Tibial nerve (tissue), 4 donors: Measurements from ENCODE around the gene PHC2. TPM values are rescaled to one million over a fixed set of nuclear protein-coding genes. Genes with fewer than 3 reads are reported as not detected.

ENCODE experiments used
- DNase-seq, 2 donors: peaks; one replicate each; pipeline ENCODE4 v3.0.0-alpha.2; 2019; ENCODE audit warnings: low spot score in 2 of 2
- H3K27ac ChIP-seq, 4 donors: fragments of 200-600 bp; sonication (generic) in 3 of 4; one replicate each; pipeline ENCODE4 v1.5.1; 2017 to 2019; ENCODE audit warnings: mild to moderate bottlenecking in 1 of 4
- H3K27me3 ChIP-seq, 2 donors: fragments of 200-600 bp; sonication (generic) in 1 of 2; one replicate each; pipeline versions ENCODE4 v1.5.1 to v1.6.0; 2017 to 2019
- H3K36me3 ChIP-seq, 3 donors: fragments of 200-600 bp; sonication (generic); one replicate each; pipeline ENCODE4 v1.5.1; 2018 to 2019
- H3K4me1 ChIP-seq, 4 donors: fragments of 200-600 bp; sonication (generic) in 3 of 4; one replicate each; pipeline ENCODE4 v1.5.1; 2017 to 2019
- H3K4me3 ChIP-seq, 4 donors: fragments of 200-600 bp; sonication (generic) in 3 of 4; one replicate each; pipeline ENCODE4 v1.5.1; 2017 to 2019; ENCODE audit warnings: mild to moderate bottlenecking in 1 of 4, moderate library complexity in 1 of 4
- H3K9me3 ChIP-seq, 4 donors: fragments of 200-600 bp; sonication (generic) in 3 of 4; one replicate each; pipeline ENCODE4 v1.5.1; 2017 to 2019
- EP300 ChIP-seq, 2 donors: sonication (generic); formaldehyde crosslinking; IDR thresholded peaks; one replicate each; pipeline ENCODE4 v1.6.1; 2017; ENCODE audit warnings: antibody characterized with exemption in 2 of 2, mild to moderate bottlenecking in 1 of 2
- POLR2A ChIP-seq, 2 donors: fragments of 450-650 bp; IDR thresholded peaks; one replicate each; pipeline ENCODE4 v1.6.1; 2017; ENCODE audit warnings: antibody characterized with exemption in 2 of 2, mild to moderate bottlenecking in 2 of 2, moderate library complexity in 2 of 2
- WGBS, 2 donors: methylation state at CpG; one replicate each; pipeline ENCODE4 v1.1.5; 2018; 5-methylcytosine and 5-hydroxymethylcytosine counted together
- total RNA-seq, 4 donors: library from RNA; depleted of rRNA; stranded (reverse); fragments of >200 nt; gene quantifications; one replicate each; pipeline ENCODE4 v1.1.0, GENCODE V29; 2016
- TF ChIP-seq, protein P1 (sequence below), 5 experiments: fragments of 200-600 bp in 3 of 5; fragments of 450-650 bp in 2 of 5; sonication (generic) in 3 of 5; IDR thresholded peaks; one replicate each; pipeline ENCODE4 v1.5.1; 2016 to 2019; ENCODE audit warnings: antibody characterized with exemption in 5 of 5, mild to moderate bottlenecking in 3 of 5, moderate library complexity in 2 of 5

PHC2 gene
- total RNA-seq, 4 donors from 2014 or later = 152 to 458 (median 204) TPM

DNA sequence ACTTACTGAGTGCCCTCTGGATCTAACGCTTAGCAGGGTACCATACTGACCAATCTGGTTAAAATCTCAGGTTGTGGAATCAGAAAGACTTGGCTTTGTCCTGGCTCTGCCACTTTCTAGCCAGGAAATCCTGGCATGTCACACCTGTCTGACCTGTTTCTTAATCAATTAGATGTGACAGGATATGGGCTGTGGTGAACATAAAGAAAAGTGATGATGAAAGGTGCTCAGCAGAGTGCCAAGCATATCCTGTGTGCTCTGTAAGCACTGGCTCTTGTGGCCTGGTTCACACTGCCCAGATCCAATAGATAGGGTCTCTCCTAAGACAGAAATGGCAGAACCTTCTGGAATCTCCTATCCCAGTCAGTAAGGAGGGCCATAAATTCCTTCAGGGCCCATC, 53.9 kb downstream of the PHC2 start:
- TF ChIP-seq EP300 (IDR thresholded peaks at IDR 0.05) = no peak
- TF ChIP-seq POLR2A (IDR thresholded peaks at IDR 0.05) = no peak
- TF ChIP-seq, protein P1, sequence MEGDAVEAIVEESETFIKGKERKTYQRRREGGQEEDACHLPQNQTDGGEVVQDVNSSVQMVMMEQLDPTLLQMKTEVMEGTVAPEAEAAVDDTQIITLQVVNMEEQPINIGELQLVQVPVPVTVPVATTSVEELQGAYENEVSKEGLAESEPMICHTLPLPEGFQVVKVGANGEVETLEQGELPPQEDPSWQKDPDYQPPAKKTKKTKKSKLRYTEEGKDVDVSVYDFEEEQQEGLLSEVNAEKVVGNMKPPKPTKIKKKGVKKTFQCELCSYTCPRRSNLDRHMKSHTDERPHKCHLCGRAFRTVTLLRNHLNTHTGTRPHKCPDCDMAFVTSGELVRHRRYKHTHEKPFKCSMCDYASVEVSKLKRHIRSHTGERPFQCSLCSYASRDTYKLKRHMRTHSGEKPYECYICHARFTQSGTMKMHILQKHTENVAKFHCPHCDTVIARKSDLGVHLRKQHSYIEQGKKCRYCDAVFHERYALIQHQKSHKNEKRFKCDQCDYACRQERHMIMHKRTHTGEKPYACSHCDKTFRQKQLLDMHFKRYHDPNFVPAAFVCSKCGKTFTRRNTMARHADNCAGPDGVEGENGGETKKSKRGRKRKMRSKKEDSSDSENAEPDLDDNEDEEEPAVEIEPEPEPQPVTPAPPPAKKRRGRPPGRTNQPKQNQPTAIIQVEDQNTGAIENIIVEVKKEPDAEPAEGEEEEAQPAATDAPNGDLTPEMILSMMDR (IDR thresholded peaks at IDR 0.05) = no peak
- Histone ChIP-seq H3K27ac (no peak overlapping the region), H3K27me3 (no peaks in the 10 kb centered on the region), H3K36me3 (peaks cover 0 to 26% (median 0%) of the 10 kb centered on the region in 3 donors), H3K4me3 (no peak overlapping the region), H3K4me1 (peaks cover 0 to 16% (median 5%) of the 10 kb centered on the region in 4 donors), H3K9me3 (no peaks in the 10 kb centered on the region)
- DNase-seq = no peak
- WGBS, 2 donors = 94% methylated on average over 1 of the region's 1 CpG

DNA sequence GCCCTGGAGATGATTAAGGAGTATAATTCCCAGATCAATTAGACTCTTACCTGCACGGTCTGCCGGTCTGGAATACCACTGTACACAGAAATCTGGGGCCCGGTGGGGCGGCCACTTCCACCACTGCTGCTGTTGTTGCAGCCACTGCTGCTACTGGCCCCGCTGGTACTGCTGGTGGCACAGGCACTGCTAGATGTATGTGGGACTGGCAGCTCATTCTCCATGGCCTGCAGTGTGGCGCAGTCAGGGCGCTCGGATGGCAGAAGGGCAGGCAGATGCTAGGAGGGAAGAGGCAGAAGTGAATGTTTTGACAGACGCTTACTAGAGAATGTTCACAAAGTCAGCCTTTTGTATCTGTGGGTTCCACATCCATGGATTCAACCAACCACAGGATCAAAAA, 55.6 kb downstream of the PHC2 start:
- no peak for DNase-seq
- WGBS, 2 donors = 90 to 95% methylated on average over 9 of the region's 9 CpGs
- H3K4me3 ChIP-seq = no peak overlapping the region
- no peaks in the 10 kb centered on the region for H3K27me3 ChIP-seq
- TF ChIP-seq, protein P1 (IDR thresholded peaks at IDR 0.05) = no peak
- TF ChIP-seq EP300 (IDR thresholded peaks at IDR 0.05) (no peak), POLR2A (IDR thresholded peaks at IDR 0.05) (no peak)
- peaks cover 0 to 9% (median 2%) of the 10 kb centered on the region in 4 donors for H3K4me1 ChIP-seq
- no peaks in the 10 kb centered on the region for H3K9me3 ChIP-seq
- H3K36me3 ChIP-seq = peaks cover 0 to 43% (median 0%) of the 10 kb centered on the region in 3 donors
- no peak overlapping the region for H3K27ac ChIP-seq

DNA sequence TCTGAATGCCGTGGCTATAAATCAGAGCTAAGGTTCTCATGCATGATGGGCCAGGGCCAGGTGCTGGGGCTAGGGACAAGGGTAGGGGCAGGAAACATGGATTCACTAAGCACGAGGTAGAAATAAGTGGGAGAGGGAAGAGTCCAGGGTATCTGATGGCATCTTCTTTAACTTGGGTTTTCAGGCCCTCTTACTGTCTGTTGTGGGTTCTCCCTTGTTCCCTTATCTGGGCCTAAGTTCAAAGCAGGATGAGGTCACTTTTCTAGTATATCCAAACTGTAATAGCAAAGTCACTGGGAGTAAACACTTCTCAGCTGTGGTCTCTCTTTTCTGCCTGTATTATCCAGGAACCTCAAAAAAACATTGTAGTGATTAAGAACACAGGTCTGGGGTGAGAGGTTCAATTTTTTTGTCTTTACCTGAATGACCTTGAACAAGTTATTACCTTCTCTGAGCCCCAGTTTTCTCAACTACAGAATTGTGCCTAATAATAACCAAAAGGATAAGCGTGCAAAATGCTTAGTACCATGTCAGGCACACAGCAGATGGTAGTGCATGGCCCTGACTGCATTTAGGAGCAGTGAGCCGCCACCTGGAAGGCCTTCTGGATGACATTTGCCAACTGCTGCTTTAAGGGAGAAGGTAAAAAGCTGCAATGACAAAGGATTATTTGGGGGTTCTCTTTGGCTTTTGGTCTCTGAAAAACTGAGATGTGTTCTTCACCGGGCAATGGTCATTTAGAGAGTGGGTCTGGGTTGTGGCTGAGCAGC, 56.4 kb downstream of the PHC2 start:
- Histone ChIP-seq H3K27me3 (no peaks in the 10 kb centered on the region), H3K9me3 (no peaks in the 10 kb centered on the region), H3K36me3 (peaks cover 0 to 49% (median 0%) of the 10 kb centered on the region in 3 donors), H3K27ac (no peak overlapping the region), H3K4me3 (no peak overlapping the region), H3K4me1 (peaks cover 0 to 6% (median 2%) of the 10 kb centered on the region in 4 donors)
- no peak for DNase-seq
- no peak for TF ChIP-seq POLR2A (IDR thresholded peaks at IDR 0.05)
- TF ChIP-seq, protein P1 (IDR thresholded peaks at IDR 0.05) = no peak
- no peak for TF ChIP-seq EP300 (IDR thresholded peaks at IDR 0.05)
- 80 to 93% methylated on average over 5 of the region's 5 CpGs for WGBS, 2 donors

DNA sequence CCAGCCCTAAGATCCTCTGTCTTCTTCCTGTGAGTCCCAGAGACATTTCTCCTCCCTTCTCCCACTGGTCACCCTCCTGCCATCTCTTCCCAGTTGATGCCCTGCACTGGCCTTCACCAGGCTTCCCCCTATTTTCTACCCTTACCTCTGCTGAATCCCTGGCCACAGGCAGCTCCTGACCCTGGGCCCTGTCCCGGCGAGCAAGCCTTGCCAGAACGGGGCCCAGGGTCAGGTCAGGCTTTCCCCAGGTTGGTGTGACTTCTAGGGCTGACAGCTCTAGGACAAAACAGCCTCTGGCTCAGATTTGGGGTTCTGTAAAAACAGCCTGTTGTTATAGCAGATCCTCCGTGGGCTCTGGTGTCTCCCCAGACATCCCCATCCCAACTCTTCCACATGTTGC, 57.3 kb downstream of the PHC2 start:
- no peak for DNase-seq
- TF ChIP-seq POLR2A (IDR thresholded peaks at IDR 0.05) = no peak
- TF ChIP-seq EP300 (IDR thresholded peaks at IDR 0.05) = no peak
- TF ChIP-seq, protein P1 (IDR thresholded peaks at IDR 0.05) = no peak
- WGBS, 2 donors = 71 to 78% methylated on average over 4 of the region's 4 CpGs
- H3K36me3 ChIP-seq = peaks cover 0 to 56% (median 0%) of the 10 kb centered on the region in 3 donors
- H3K27me3 ChIP-seq = no peaks in the 10 kb centered on the region
- no peaks in the 10 kb centered on the region for H3K9me3 ChIP-seq
- H3K4me3 ChIP-seq = no peak overlapping the region
- peaks cover 0 to 4% (median under 1%) of the 10 kb centered on the region in 4 donors for H3K4me1 ChIP-seq
- no peak overlapping the region for H3K27ac ChIP-seq

DNA sequence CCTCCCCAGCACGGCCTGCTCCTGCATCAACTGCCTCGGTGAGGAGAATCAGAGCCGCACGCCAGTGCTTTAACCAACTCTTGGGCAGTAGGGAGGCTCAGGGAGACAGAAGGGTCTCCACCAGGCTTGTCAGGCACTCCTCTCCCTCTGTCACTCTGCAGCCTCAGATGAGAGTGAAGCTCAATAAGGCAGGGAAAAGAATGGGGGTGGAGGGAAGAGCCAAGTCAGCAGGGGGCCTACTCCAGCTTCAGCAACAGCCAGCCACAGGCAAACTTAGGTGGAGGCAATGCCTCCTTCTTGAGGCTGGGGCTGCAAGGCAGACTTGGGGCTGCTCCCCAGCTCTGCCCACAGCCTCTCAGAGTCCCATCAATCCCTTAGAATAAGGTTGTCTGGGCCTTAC, 58.2 kb downstream of the PHC2 start:
- WGBS, 2 donors = 81 to 87% methylated on average over 4 of the region's 4 CpGs
- Histone ChIP-seq H3K4me3 (no peak overlapping the region), H3K27ac (no peak overlapping the region), H3K36me3 (peaks cover 0 to 58% (median 0%) of the 10 kb centered on the region in 3 donors), H3K9me3 (no peaks in the 10 kb centered on the region), H3K4me1 (peaks cover 0 to 6% (median under 1%) of the 10 kb centered on the region in 4 donors), H3K27me3 (no peaks in the 10 kb centered on the region)
- no peak for TF ChIP-seq POLR2A (IDR thresholded peaks at IDR 0.05)
- TF ChIP-seq, protein P1 (IDR thresholded peaks at IDR 0.05) = no peak
- TF ChIP-seq EP300 (IDR thresholded peaks at IDR 0.05) = no peak
- no peak for DNase-seq
